Esophagus muscularis mucosa (tissue), 4 donors: ENCODE data around the gene OR6B1.

Experiments
- EP300 ChIP-seq: sonication (generic); formaldehyde crosslinking; IDR thresholded peaks from one replicate; pipeline ENCODE4 v1.6.1; 2017; ENCODE audit warnings: antibody characterized with exemption
- POLR2A ChIP-seq: fragments of 450-650 bp; IDR thresholded peaks from one replicate; pipeline ENCODE4 v1.6.1; 2017; ENCODE audit warnings: antibody characterized with exemption, moderate library complexity, mild to moderate bottlenecking, low read depth
- POLR2AphosphoS5 ChIP-seq, 2 donors: sonication (generic); formaldehyde crosslinking; IDR thresholded peaks; one replicate each; pipeline ENCODE4 v1.6.1; 2017; ENCODE audit warnings: antibody characterized with exemption in 2 of 2
- TF ChIP-seq, protein P1 (sequence below), 3 experiments: fragments of 200-600 bp in 2 of 3; fragments of 450-650 bp in 1 of 3; sonication (generic) in 2 of 3; IDR thresholded peaks; one replicate each; pipeline ENCODE4 v1.5.1; 2017 to 2019; ENCODE audit warnings: antibody characterized with exemption in 3 of 3, mild to moderate bottlenecking in 2 of 3, moderate library complexity in 1 of 3

DNA sequence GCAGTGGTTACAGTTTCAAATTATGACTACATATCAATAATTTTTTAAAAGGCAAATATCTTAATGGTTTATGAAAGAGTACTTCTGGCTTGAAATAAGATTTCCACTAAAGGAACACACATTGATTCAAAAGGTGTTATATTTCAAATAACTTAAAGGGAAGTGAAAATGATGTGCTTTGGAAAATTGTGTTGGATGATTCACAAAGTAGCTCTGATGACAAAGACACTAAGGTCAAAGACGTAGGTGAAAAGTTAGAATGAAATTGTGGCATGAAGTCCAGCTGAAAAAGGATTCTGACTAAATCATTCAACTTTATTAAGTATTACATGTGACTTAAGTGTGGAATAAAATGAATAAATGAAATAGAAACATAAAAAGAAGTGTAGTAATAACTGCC is 27.9 kb downstream of the OR6B1 start:
- TF ChIP-seq, protein P1, sequence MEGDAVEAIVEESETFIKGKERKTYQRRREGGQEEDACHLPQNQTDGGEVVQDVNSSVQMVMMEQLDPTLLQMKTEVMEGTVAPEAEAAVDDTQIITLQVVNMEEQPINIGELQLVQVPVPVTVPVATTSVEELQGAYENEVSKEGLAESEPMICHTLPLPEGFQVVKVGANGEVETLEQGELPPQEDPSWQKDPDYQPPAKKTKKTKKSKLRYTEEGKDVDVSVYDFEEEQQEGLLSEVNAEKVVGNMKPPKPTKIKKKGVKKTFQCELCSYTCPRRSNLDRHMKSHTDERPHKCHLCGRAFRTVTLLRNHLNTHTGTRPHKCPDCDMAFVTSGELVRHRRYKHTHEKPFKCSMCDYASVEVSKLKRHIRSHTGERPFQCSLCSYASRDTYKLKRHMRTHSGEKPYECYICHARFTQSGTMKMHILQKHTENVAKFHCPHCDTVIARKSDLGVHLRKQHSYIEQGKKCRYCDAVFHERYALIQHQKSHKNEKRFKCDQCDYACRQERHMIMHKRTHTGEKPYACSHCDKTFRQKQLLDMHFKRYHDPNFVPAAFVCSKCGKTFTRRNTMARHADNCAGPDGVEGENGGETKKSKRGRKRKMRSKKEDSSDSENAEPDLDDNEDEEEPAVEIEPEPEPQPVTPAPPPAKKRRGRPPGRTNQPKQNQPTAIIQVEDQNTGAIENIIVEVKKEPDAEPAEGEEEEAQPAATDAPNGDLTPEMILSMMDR (IDR thresholded peaks at IDR 0.05): no peak
- TF ChIP-seq POLR2A (no peak), POLR2AphosphoS5 (IDR thresholded peaks at IDR 0.05) (no peak), EP300 (no peak)
